Measurements from ENCODE around the gene SFXN4. TPM values are rescaled to one million over a fixed set of nuclear protein-coding genes. Genes with fewer than 3 reads are reported as not detected.

SFXN4 gene
- 16.1 and 16.7 TPM in 2 replicates for total RNA-seq

GRCh38 chr10:119165171-119166117, at the start of gene SFXN4:
TSS of gene SFXN4 (minus strand) at chr10:119165714. CDS start at chr10:119165647, 67 bp downstream.

GRCh38 chr10:119207366-119207666, 41.8 kb upstream of the SFXN4 start, which contains the start of gene GRK5:
TSS of gene GRK5 (plus strand) at chr10:119207571. CDS start at chr10:119207918, 347 bp downstream.

GRCh38 chr10:119178372-119179119, 13.0 kb upstream of the SFXN4 start, which contains the start of gene PRDX3:
TSS of gene PRDX3 (minus strand) at chr10:119178812. CDS start at chr10:119178790, 22 bp downstream.

GRCh38 chr10:119103903-119104653, 61.4 kb downstream of the SFXN4 start, which contains the start of gene DENND10:
TSS of gene DENND10 (plus strand) at chr10:119104113. CDS start at chr10:119104143, 30 bp downstream.

Other genes starting within 250 kb of the SFXN4 start
- under 0.01 and 0.58 TPM in 2 replicates for gene NANOS1, start 136.0 kb downstream of the SFXN4 start, total RNA-seq
- gene EIF3A, start 84.9 kb downstream of the SFXN4 start, total RNA-seq, result 62.0 and 88.1 TPM in 2 replicates
- gene DENND10, start 61.6 kb downstream of the SFXN4 start, total RNA-seq, result 63.6 and 72.1 TPM in 2 replicates
- gene PRDX3, start 13.1 kb upstream of the SFXN4 start, total RNA-seq, result 281 and 284 TPM in 2 replicates
- 6.9 and 9.2 TPM in 2 replicates for gene GRK5, start 41.9 kb upstream of the SFXN4 start, total RNA-seq

Data from myometrial cell (primary cell).